ENCODE data around the gene SLC15A4.
"Not testable (repeated sequence)": the region's sequence is repeated elsewhere in the genome, so short reads cannot be mapped to it uniquely, and the experiment has no call there.

SLC15A4 gene

DNA sequence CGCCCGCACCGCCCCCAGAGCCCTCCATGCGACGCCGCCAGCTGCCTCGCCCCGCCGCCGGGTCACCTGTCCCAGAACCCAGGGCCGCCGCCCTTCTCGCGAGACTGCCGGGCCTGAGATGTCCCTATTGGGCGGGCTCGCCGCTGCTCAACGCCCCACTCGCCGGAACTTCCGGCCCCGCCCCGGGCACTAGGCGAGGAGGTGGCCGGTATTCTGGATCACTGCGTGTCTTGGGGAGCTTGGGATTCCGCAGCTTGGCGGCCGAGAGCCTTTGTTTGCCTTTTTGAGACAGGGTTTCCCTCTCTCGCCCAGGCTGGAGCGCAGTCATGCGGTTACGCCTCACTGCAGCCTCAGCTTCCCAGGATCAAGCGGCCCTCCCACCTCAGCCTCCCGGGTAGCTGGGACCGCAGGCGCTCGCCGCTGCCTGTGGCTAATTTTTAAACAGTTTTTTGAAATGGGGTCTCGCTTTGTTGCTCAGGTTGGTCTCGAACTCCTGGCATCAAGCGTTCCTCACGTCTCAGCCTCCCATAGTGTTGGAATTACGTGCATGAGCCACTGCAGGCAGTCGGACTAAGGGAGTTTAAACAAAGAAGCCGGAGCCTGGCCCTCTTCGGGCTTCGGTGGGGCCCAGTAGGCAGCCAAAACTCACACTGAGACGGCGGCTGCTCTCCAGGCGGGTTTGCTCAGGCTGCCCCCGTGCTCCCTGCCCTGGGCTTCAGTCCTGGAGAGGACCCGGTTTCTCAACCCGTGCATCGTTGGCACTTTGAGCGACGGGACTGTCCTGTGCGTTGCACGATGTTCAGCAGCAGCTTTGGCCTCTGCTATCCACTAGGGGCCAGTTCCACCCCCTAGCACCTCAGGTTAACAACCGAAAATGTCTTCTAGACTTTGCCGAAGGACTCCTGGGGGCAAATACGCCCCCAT is at the start of gene SLC15A4:
Gene SLC15A4, minus strand, starts transcription at position 43 of the 924 bp plus-strand sequence. Its CDS starts 15 bp downstream, at position 28.
- DNase-seq (ENCODE audit: low read depth) = peak; percentile 82

DNA sequence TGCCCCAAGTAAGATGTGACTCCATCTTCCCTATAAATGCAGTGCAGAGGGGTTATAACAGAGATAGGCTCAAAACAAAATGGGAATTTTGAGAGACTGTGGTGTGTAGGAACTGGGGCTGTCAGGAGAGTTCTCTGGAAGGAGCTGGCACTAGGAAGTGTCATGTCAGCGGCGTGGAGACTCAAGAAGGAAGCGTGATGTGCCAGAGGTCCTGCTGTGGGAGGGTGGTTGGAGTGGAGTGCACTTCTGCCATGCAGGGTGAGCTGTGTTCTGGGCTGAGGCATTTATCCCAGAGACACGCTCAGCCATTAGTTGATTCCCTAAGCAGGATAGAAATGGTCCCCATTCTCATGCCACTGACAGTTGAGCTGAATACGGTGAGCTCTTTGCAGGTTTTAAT is 48.5 kb upstream of the SLC15A4 start:
- DNase-seq (ENCODE audit: low read depth) = no peak

DNA sequence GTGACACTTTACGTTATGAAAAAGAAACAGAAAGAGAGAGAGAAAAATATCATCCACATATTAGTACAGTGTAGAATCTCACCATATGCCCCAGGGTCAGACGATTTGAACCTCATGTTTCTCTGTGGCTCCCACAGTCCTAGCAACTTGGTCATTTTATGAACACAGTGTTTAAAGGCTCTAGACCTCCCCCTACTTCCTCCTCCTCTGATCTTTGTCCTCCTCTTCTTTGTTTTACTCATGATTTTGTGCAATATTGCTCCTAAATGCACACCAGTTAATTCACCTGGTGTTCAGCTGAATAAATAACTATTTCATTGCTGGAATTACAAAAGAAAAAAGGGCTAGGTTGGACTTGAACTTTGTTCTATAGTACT is 47.7 kb upstream of the SLC15A4 start:
- DNase-seq (ENCODE audit: low read depth) = no peak

DNA sequence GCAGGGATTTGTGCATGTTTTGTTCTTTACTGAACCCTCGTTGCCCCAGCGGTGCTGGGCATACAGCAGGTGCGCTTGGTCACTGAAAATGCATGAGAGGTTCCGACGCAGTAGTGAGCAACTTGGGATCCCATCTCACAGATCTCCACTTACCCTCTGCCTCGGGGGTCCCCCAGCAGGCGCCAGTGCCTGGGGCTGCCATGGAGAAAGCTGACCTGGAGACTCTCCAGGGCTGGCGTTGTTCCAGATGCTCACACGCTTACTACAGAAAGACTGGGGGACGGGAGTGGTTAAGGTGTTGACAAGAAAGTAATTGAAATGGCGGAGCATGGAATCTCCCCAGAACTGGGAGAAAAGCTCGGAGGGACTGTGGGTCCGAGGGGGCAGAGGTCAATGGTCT is 43.7 kb upstream of the SLC15A4 start:
- DNase-seq (ENCODE audit: low read depth) = no peak

GRCh38 chr12:128864516-128865186 is 40.9 kb upstream of the SLC15A4 start:
- DNase-seq (ENCODE audit: low read depth) = no peak

DNA sequence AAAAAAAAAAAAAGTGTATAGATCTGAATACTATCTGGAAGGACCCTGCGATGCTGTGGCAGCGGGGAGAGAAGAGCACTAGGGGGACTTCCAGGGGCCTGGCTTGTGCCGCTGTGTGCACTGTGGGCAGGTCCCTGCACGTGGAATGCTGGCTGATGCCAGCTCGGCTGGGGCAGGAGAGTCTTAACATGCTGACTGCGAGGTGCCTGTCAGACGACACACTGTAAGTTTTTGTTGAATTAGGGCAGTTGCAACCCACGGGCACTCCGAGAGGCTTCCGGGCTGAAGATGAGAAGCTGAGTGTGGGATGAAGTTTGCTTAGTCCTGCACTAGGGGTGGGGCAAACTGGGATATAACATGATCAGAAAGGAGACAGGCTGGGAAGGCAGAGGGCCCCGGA is 40.2 kb upstream of the SLC15A4 start:
- DNase-seq (ENCODE audit: low read depth) = no peak

- DNase-seq (ENCODE audit: low read depth) = no peak
Measured at GRCh38 chr12:128861226-128862016, 37.7 kb upstream of the SLC15A4 start.

- no peak for DNase-seq (ENCODE audit: low read depth)
Measured at GRCh38 chr12:128859311-128859710, 35.6 kb upstream of the SLC15A4 start.

DNA sequence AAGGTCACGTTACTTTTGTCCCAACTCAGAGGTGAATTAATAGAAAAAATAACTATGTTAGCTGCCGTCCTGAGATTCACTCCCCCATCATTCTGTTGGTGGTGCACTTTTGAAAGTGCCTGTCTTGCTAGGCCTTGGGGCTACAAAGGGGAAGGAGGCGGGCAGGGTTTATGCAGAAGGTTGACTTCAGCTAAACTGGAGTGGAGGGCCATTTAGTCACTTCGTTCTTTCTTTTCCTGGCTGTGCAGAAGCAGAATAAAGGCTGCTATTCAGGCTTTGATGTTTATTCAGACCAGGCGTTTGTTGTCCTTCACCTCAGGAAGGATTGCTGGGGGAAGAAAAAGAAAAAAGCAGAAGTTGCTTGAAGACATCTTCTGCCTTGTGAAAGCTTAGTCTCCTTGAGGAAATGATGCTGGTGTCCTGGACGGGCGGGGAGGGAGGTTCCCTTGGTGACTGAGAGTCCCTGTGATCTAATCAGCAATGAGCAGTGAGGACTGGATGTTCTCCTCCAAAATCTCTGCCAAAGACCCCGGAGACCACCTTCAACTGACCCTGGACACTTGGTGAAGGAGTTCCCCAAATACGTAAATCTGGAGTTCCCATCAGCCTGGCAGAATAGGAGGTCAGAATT is 33.5 kb upstream of the SLC15A4 start:
- no peak for DNase-seq (ENCODE audit: low read depth)

DNA sequence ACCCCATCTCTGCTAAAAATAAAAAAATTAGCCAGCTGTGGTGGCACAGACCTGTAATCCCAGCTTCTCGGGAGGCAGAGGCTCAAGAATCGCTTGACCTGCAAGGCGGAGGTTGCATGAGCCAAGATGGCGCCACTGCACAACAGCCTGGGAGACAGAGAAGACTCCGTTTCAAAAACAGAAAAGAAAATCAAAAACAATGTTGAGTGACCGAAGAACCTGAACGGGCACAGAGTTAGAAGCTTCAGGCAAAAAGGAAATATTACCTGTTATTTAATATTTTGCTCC is 33.0 kb upstream of the SLC15A4 start:
- no peak for DNase-seq (ENCODE audit: low read depth)

- no peak for DNase-seq (ENCODE audit: low read depth)
Measured at GRCh38 chr12:128856035-128856790, 32.5 kb upstream of the SLC15A4 start.

DNA sequence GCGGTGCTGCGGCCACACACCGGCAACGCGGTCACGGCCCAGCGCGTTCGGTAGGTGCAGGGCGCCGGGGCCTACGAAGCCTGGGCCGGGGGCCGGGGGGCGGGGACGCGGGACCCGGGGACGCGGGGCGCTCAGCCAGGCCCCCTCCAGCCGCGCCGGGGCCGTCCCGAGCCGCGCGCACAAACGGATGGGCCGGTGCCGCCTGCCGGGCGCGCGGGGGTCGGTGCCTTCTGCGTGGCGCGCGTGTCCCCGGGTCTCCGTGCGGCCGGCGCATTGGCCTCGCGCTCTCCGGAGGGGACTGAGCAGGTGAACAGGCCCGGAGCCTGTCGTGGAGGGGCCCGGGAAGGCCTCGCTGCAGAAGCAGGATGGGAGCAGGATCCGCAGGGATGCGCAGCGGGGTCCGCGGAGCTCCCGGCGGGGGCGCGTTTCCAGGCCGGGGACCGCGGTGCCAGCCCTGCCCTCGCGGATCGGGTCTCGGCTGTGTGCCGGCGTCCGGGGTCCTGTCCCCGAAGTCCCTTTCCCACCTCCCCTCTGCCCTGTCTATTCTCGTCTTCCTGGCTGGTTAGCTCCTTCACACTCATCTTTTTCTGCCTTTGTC is 29.9 kb upstream of the SLC15A4 start:
- no peak for DNase-seq (ENCODE audit: low read depth)

DNA sequence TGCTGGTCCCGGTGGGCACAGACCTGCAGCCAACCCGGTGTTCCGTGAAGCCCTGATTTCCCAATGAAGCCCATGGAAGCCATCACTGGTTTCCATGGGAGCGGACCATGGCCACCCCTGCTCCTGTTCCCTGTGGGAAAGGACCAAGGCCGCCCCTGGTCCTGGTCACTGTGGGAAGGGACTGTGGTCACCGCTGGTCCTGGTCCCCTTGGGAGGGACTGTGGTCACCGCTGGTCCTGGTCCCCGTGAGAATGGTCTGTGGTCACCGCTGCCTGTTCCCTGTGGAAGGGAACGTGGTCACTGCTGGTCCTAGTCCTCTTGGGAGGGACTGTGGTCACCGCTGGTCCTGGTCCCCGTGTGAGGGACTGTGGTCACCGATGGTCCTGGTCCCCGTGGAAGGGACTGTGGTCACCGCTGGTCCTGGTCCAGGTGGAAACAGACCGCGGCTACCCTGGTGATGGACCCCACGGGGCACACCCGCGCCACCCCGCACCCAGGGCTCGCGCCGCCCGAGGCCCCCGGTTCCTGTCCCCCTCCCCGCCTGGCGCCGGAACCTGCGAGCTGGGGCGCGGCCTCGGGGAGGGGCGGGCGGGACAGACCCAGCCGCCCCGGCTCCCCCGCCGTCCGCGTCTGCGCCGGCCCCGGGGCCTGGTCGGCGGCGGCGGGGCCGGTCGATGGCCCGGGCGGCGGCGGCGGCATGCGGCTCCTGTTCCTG is 29.3 kb upstream of the SLC15A4 start, which contains the start of gene GLT1D1:
Gene GLT1D1, plus strand, starts transcription at position 594 of the 715 bp plus-strand sequence. Its CDS starts 104 bp downstream, at position 698.
- DNase-seq (ENCODE audit: low read depth) = no peak

DNA sequence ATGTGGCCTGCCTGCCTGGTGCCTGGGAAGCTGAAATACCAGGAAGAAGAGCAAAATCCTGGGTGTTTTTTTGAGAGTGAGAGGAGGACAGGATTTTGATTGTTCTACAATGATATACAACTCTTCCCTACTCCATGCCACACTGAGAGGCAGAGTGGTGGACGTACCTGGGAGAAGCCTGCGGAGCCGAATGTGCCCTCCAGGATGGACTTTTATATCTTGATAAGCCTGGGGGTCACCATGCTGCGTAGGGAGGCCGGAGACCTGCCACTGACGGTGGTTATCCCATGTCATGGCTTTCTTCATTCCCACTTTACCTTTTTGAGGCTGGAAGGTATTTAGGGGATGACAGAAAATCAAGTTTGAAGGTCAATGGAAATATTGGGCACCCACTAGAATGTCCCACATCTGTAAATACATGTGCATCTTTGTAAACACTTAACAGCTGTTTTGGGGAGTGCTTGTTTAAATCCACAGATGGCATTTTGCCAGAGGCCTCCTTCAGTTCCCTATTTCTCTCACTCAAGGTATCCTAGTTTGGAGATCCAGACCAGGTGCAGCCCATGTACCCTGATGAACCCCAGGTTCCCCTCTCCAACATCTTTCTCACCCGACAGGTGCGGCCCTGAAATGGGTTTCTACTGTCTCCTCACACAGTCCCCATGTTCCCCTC is 28.4 kb upstream of the SLC15A4 start:
- DNase-seq (ENCODE audit: low read depth) = no peak

GRCh38 chr12:128851429-128851828 is 27.7 kb upstream of the SLC15A4 start:
- DNase-seq (ENCODE audit: low read depth) = not testable (repeated sequence)

DNA sequence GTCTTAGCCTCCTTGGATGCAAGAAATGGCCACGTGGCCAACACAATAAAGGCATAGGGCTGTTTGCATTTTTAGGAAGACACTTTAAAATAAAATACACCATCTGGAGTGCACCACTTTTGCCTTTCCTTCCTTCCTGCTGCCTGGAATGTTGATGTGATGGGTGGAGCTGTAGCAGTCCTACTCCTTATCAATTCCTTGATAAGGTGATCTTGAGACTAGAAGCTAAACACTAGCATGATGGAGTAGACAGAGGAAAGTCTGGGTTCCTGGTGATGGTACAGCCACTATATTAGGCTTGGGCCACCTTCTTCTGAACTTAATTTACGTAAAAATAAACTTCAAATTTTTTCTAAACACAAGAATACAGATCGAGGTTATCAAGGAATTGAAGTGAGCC is 26.6 kb upstream of the SLC15A4 start:
- no peak for DNase-seq (ENCODE audit: low read depth)

- DNase-seq (ENCODE audit: low read depth) = not testable (repeated sequence)
Measured at GRCh38 chr12:128849806-128850205, 26.0 kb upstream of the SLC15A4 start.

- DNase-seq (ENCODE audit: low read depth) = no peak
Measured at GRCh38 chr12:128848371-128848770, 24.6 kb upstream of the SLC15A4 start.

DNA sequence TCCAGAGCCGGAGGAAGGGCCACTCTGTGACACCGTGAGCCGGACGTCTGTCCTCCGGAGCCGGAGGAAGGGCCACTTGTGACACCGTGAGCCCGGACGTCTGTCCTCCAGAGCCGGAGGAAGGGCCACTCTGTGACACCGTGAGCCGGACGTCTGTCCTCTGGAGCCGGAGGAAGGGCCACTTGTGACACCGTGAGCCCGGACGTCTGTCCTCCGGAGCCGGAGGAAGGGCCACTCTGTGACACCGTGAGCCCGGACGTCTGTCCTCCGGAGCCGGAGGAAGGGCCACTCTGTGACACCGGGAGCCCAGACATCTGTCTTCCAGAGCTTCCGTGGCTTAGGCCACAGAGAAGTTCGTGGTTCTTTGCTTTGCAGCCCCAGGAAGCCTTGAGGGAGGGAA is 22.9 kb upstream of the SLC15A4 start:
- DNase-seq (ENCODE audit: low read depth) = not testable (repeated sequence)
